ENCODE measurements around the gene CNNM1.

The CNNM1 gene

DNA sequence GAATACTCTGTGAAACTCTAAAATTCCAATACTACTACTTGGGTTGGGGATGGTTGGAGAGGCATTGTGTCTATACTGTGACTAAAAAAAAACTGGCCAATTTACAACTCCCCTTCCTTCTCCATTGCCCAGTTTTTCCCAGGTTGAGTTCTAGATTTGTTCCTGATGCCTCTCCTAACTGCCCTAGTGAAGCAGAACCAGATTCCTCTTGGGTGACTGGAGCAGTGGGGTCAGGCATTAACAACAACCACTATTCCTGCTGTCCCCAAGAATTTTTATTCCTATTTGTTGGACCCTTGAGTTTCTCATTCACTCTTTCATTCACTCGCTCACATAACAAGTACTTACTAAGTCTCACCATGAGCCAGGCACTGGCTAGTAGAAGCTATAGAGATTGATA, 95.5 kb downstream of the CNNM1 start:
- DNase-seq, result no peak

DNA sequence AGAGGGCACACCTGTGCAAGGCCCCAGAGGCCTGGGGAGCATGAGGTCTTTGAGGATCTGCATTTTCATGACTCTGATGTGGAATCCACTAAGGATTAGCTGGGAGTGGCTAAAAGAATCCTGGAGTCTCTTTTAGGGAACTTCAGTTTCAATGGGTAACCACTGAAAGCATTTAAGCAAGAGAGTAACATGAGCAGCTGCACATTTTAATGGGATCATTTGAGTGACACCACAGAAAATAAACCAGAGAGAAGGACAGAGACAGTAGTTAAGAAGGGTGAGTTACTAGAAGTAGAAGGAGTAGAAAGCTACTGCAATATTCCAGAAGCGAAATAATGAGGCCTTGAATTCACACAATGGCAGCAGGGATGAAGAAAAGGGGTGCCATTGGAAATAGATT, 96.0 kb downstream of the CNNM1 start:
- DNase-seq, result no peak

- no peak for DNase-seq
Measured at GRCh38 chr10:99426689-99427088, 97.5 kb downstream of the CNNM1 start.

DNA sequence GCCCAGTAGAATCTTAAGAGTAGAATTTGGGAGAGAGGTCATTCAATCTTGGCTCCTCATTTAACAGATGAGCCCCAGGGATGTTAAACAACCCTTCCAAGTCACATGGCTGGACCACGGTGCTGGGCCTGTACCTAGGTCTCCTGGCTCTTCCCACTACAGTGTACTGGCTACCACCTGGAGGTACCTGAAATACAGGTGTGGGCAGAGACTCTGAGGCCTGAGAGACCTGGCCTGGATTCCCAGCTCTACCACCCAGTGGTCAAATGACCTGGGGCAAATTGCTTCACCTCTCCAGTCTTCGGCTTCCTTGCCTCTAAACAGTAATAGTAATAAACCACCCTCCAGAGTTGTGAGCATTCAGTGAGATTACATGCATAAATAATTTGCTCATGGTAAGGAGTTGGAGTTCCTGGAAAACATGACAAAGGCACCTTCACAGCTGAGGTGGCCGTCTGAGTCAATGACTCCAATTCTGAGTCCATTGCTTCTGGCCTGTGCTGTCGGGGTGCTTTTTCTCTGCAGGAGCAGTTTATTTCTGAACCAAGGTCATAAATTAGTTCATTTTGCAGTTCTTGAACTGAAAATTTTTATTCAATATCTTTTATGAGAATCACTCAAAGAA, 98.5 kb downstream of the CNNM1 start:
- no peak for DNase-seq

- DNase-seq, result no peak
Measured at GRCh38 chr10:99429517-99430095, 100.5 kb downstream of the CNNM1 start.

DNA sequence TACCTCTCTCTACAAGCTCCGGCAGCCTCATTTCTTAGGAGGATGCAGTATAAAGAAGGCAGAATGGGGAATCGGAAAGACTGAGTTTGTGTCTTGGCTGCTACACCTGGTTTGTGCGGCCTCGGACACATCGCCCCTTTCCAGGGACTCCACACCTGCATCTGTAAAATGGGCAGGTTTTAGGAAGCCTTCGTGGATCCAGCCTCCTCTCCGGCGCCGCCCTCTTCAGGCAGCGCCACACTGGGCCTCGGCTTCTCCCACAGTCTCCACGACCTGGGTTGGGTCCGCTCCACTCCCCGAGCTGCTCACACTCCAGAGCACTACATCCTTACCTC, 100.9 kb downstream of the CNNM1 start:
- no peak for DNase-seq

- peak; percentile 95 for DNase-seq
Measured at GRCh38 chr10:99430451-99431189, 101.5 kb downstream of the CNNM1 start, which contains the start of gene GOT1. GOT1 (minus strand) TSS chr10:99430624; CDS start chr10:99430565, 59 bp downstream.

GRCh38 chr10:99431190-99431760, 102.1 kb downstream of the CNNM1 start:
- DNase-seq, result peak; percentile 67

DNA sequence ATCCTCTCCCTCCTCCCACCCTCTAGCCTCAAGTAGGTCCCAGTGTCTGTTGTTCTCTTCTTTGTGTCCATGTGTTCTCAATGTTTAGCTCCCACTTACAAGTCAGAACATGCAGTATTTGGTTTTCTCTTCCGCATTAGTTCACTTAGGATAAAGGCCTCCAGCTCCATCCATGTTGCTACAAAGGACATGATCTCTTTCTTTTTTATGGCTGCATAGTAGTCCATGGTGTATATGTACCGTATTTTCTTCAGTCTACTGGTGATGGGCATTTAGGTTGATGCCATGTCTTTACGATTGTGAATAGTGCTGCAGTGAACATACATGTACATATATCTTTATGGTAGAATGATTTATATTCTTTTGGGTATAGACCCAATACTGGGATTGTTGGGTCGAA, 102.9 kb downstream of the CNNM1 start:
- no peak for DNase-seq

DNA sequence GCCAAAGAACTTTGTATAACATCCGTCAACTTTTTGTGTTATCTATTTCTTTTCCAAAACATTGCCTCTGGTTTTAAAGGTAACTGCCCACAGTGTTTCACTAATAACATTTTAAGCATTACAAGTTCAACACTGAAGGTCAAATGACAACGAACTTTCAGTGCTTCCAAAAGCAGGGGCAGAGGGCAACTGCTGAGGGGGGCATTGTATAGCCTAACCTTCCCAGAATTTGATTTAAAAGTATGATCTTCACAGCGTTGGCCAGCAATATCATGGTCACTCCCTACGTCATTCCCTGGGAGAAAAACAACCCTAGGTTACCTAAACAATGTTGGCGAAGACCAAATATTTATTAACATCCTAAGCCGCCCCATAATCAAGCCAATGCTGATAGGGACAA, 103.7 kb downstream of the CNNM1 start:
- DNase-seq, result no peak

DNA sequence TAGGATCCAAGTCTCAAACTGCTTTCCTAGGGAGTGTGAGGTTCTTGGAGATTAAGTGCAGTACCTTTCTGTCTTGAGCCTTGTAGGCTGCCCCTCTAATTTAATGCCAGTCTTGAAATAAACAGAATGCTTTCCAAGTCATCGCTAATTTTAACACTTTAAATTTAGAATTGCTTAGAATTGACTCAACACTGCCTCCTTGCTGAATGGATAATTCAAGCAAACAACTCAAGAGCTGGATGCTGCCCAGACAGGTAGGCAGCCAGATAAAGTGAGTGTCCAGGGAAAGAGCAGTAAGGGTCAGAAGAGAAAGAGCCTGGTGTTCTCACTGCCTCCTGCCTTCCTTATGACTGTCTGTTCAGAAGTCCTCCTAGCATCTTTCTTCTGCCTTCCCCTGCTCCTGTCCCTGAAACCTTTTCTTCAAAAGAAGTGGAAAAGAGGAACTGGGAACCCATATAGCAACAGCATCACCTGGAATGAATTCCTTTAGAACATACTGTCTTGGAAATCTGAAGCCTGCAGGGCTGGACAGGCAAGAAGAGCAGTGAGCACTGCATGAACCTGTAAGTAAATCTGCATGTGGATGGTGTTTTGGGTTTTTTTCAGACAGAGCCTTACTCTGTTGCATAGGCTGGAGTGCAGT, 104.3 kb downstream of the CNNM1 start:
- no peak for DNase-seq

DNA sequence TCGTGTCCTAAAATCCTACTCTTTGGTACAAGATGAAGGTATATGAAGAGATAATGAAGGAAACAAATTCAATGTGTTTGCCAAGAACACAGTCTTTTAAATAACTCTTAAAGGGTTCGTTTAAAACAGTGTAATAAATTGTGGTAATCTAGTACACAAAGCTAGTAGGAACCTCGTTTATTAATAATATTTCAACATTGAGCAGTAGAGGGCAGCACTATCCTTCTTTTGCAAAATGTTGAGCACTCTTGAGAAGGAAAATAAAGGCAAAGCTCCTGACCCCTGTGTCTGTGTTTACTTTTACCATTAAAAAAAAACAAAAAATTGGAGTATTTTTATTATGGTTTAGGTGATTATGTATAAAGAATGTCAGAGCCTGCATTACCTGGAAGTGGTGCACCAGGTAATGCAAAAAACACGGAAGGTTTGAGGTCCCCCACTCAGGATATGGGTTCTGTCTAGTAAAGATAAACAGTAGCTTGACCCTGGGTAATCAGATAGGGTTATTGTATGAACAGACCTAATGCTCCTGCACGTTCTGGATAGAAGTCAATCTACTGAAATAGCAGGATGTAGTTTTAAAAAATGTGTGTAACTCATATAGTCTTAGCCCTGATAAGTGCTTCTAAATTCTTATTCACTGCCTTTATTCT, 107.0 kb downstream of the CNNM1 start:
- DNase-seq, result peak; percentile 49

GRCh38 chr10:99438890-99439289, 109.7 kb downstream of the CNNM1 start:
- DNase-seq, result no peak

GRCh38 chr10:99442394-99442793, 113.2 kb downstream of the CNNM1 start:
- DNase-seq, result no peak

GRCh38 chr10:99443500-99443899, 114.3 kb downstream of the CNNM1 start:
- no peak for DNase-seq
